ENCODE results near the gene FARS2. TPM values are rescaled to one million over a fixed set of nuclear protein-coding genes. Genes with fewer than 3 reads are reported as not detected.

Gene FARS2
- total and polyA plus RNA-seq, 2 experiments from 2014 or later = 9.9 to 15.4 TPM

GRCh38 chr6:5229356-5229755 lies 32.0 kb upstream of the FARS2 start:
- H3K4me2 ChIP-seq = no peak overlapping the region
- TF ChIP-seq EZH2phosphoT487 (IDR thresholded peaks at IDR 0.05; ENCODE audit: low read depth, severe bottlenecking, unreplicated experiment) = no peak
- no peak for TF ChIP-seq EZH2 (IDR thresholded peaks at IDR 0.05; ENCODE audit: borderline replicate concordance)
- no peaks in the 10 kb centered on the region for H3K9me3 ChIP-seq (ENCODE audit: low read depth)
- H3K4me1 ChIP-seq (ENCODE audit: insufficient read depth) = peaks cover 3% of the 10 kb centered on the region
- no peak overlapping the region for H2AFZ ChIP-seq
- H3K27ac ChIP-seq = no peak overlapping the region
- DNase-seq (ENCODE audit: low spot score) = no peak
- H3K27me3 ChIP-seq = no peaks in the 10 kb centered on the region
- H3K79me2 ChIP-seq = no peaks in the 10 kb centered on the region
- H3K36me3 ChIP-seq (replicated peaks; ENCODE audit: insufficient read depth, low read depth) = no peaks in the 10 kb centered on the region
- H4K20me1 ChIP-seq (ENCODE audit: insufficient read depth, poor library complexity, severe bottlenecking) = no peaks in the 10 kb centered on the region
- no peaks in the 10 kb centered on the region for H3K9me2 ChIP-seq (replicated peaks; ENCODE audit: insufficient read depth)
- H3K4me3 ChIP-seq = no peak overlapping the region
- WGBS (ENCODE audit: low lambda C conversion rate, missing lambda C conversion rate) = 94% methylated on average over 3 of the region's 3 CpGs

GRCh38 chr6:5230081-5230480 lies 31.2 kb upstream of the FARS2 start:
- no peak for TF ChIP-seq EZH2phosphoT487 (IDR thresholded peaks at IDR 0.05; ENCODE audit: low read depth, severe bottlenecking, unreplicated experiment)
- TF ChIP-seq EZH2 (IDR thresholded peaks at IDR 0.05; ENCODE audit: borderline replicate concordance) = no peak
- TF ChIP-seq CTCF (IDR thresholded peaks at IDR 0.05; ENCODE audit: poor library complexity) = no peak
- Histone ChIP-seq H4K20me1 (ENCODE audit: insufficient read depth, poor library complexity, severe bottlenecking) (no peaks in the 10 kb centered on the region), H3K4me3 (no peak overlapping the region), H3K36me3 (replicated peaks; ENCODE audit: insufficient read depth, low read depth) (no peaks in the 10 kb centered on the region), H3K9me2 (replicated peaks; ENCODE audit: insufficient read depth) (no peaks in the 10 kb centered on the region), H3K27me3 (no peaks in the 10 kb centered on the region), H3K4me2 (no peak overlapping the region), H3K27ac (no peak overlapping the region), H2AFZ (no peak overlapping the region), H3K79me2 (no peaks in the 10 kb centered on the region), H3K4me1 (ENCODE audit: insufficient read depth) (peaks cover 3% of the 10 kb centered on the region), H3K9me3 (ENCODE audit: low read depth) (no peaks in the 10 kb centered on the region)
- WGBS (ENCODE audit: low lambda C conversion rate, missing lambda C conversion rate) = 70% methylated on average over 4 of the region's 4 CpGs
- DNase-seq (ENCODE audit: low spot score) = no peak

GRCh38 chr6:5231289-5231688 lies 30.0 kb upstream of the FARS2 start:
- Histone ChIP-seq H3K9me2 (replicated peaks; ENCODE audit: insufficient read depth) (no peaks in the 10 kb centered on the region), H2AFZ (no peak overlapping the region), H4K20me1 (ENCODE audit: insufficient read depth, poor library complexity, severe bottlenecking) (no peaks in the 10 kb centered on the region), H3K4me2 (no peak overlapping the region), H3K4me3 (no peak overlapping the region), H3K27ac (no peak overlapping the region), H3K36me3 (replicated peaks; ENCODE audit: insufficient read depth, low read depth) (no peaks in the 10 kb centered on the region), H3K27me3 (no peaks in the 10 kb centered on the region), H3K79me2 (no peaks in the 10 kb centered on the region), H3K9me3 (ENCODE audit: low read depth) (no peaks in the 10 kb centered on the region), H3K4me1 (ENCODE audit: insufficient read depth) (peaks cover 3% of the 10 kb centered on the region)
- DNase-seq (ENCODE audit: low spot score) = no peak
- 87% methylated on average over 2 of the region's 2 CpGs for whole genome bisulfite sequencing (ENCODE audit: low lambda C conversion rate, missing lambda C conversion rate)
- TF ChIP-seq EZH2 (IDR thresholded peaks at IDR 0.05; ENCODE audit: borderline replicate concordance) (no peak), CTCF (IDR thresholded peaks at IDR 0.05; ENCODE audit: poor library complexity) (no peak), EZH2phosphoT487 (IDR thresholded peaks at IDR 0.05; ENCODE audit: low read depth, severe bottlenecking, unreplicated experiment) (no peak)

- Histone ChIP-seq H4K20me1 (ENCODE audit: insufficient read depth, poor library complexity, severe bottlenecking) (no peaks in the 10 kb centered on the region), H3K4me1 (ENCODE audit: insufficient read depth) (peaks cover 3% of the 10 kb centered on the region), H3K27ac (no peak overlapping the region), H3K36me3 (replicated peaks; ENCODE audit: insufficient read depth, low read depth) (no peaks in the 10 kb centered on the region), H3K4me2 (no peak overlapping the region), H3K27me3 (no peaks in the 10 kb centered on the region), H3K9me2 (replicated peaks; ENCODE audit: insufficient read depth) (no peaks in the 10 kb centered on the region), H3K9me3 (ENCODE audit: low read depth) (no peaks in the 10 kb centered on the region), H3K4me3 (no peak overlapping the region), H2AFZ (no peak overlapping the region), H3K79me2 (no peaks in the 10 kb centered on the region)
- 92% methylated on average over 6 of the region's 6 CpGs for WGBS (ENCODE audit: low lambda C conversion rate, missing lambda C conversion rate)
- no peak for DNase-seq (ENCODE audit: low spot score)
- TF ChIP-seq EZH2 (IDR thresholded peaks at IDR 0.05; ENCODE audit: borderline replicate concordance) = no peak
- TF ChIP-seq EZH2phosphoT487 (IDR thresholded peaks at IDR 0.05; ENCODE audit: low read depth, severe bottlenecking, unreplicated experiment) = no peak
- TF ChIP-seq CTCF (IDR thresholded peaks at IDR 0.05; ENCODE audit: poor library complexity) = no peak
These were observed 26.4 kb upstream of the FARS2 start for GRCh38 chr6:5234874-5235273.

Measured in hepatocyte (in vitro differentiated cells).